Measurements from ENCODE around the gene FIP1L1.
"Not testable (repeated sequence)": the region's sequence is repeated elsewhere in the genome, so short reads cannot be mapped to it uniquely, and the experiment has no call there.

The FIP1L1 gene
- total RNA-seq: 10.6 to 39.2 (median 26.6) reads per million in 18 experiments

- peak; percentile 85 to 95 for DNase-seq
These were observed at the start of gene FIP1L1 for GRCh38 chr4:53377319-53378170. Gene FIP1L1 (plus strand): TSS chr4:53377641. CDS start chr4:53377839, 198 bp downstream.

GRCh38 chr4:53334916-53335315 lies 42.5 kb upstream of the FIP1L1 start:
- not testable (repeated sequence) for DNase-seq

GRCh38 chr4:53340145-53340544 lies 37.3 kb upstream of the FIP1L1 start:
- not testable (repeated sequence) for DNase-seq

GRCh38 chr4:53346392-53346791 lies 31.0 kb upstream of the FIP1L1 start:
- DNase-seq: not testable (repeated sequence)

- no peak for DNase-seq
These were observed 30.3 kb upstream of the FIP1L1 start for GRCh38 chr4:53346920-53347852.

- no peak for DNase-seq
These were observed 29.4 kb upstream of the FIP1L1 start for GRCh38 chr4:53348046-53348445.

- DNase-seq: no peak
These were observed 28.4 kb upstream of the FIP1L1 start for GRCh38 chr4:53349091-53349491.

- no peak for DNase-seq
These were observed 23.3 kb upstream of the FIP1L1 start for GRCh38 chr4:53354012-53354722.

- DNase-seq: peak in 1 of 2 donors; percentile 12
These were observed 21.4 kb upstream of the FIP1L1 start for GRCh38 chr4:53355930-53356521.

GRCh38 chr4:53361451-53361850 lies 16.0 kb upstream of the FIP1L1 start:
- DNase-seq: no peak

- DNase-seq: no peak
These were observed 15.3 kb upstream of the FIP1L1 start for GRCh38 chr4:53362093-53362492.

- DNase-seq: no peak
These were observed 12.8 kb upstream of the FIP1L1 start for GRCh38 chr4:53364624-53365023.

GRCh38 chr4:53365121-53365485 lies 12.3 kb upstream of the FIP1L1 start:
- DNase-seq: peak; percentile 10 to 34

- peak; percentile 99 for DNase-seq
These were observed 11.7 kb upstream of the FIP1L1 start, which contains the start of gene SCFD2 for GRCh38 chr4:53365486-53366300. Gene SCFD2 (minus strand): TSS chr4:53366061.

GRCh38 chr4:53366301-53366716 lies 11.1 kb upstream of the FIP1L1 start:
- DNase-seq: no peak

GRCh38 chr4:53367721-53368120 lies 9.7 kb upstream of the FIP1L1 start:
- DNase-seq: no peak

GRCh38 chr4:53371049-53371448 lies 6.4 kb upstream of the FIP1L1 start:
- peak; percentile 43 to 44 for DNase-seq

GRCh38 chr4:53371843-53372521 lies 5.5 kb upstream of the FIP1L1 start:
- no peak for DNase-seq

GRCh38 chr4:53374777-53375258 lies 2.6 kb upstream of the FIP1L1 start:
- DNase-seq: no peak

- DNase-seq: no peak
These were observed 541 bp upstream of the FIP1L1 start for GRCh38 chr4:53376900-53377299.

GRCh38 chr4:53378171-53378482 lies 686 bp downstream of the FIP1L1 start:
- DNase-seq: no peak
